Memory B cell (primary cell): Measurements from ENCODE around the gene BCAS3.

Source experiments
- ATAC-seq: fragments of 150-1000 bp; cut with Tn5 transposase; 2 replicates; pipeline ENCODE4 v1.10.0; 2021; ENCODE audit warnings: low read depth, mild to moderate bottlenecking, moderate library complexity
- DNase-seq, 2 donors: peaks; one replicate each; pipeline ENCODE4 v3.0.0; 2022; ENCODE audit warnings: low spot score in 2 of 2
- H3K27ac Mint-ChIP-seq: one replicate; pipeline ENCODE4 v1.8.0; 2022; ENCODE audit warnings: mild to moderate bottlenecking, moderate library complexity, mixed read lengths
- H3K27me3 Mint-ChIP-seq: one replicate; pipeline ENCODE4 v1.8.0; 2022; ENCODE audit warnings: mixed read lengths
- H3K36me3 Mint-ChIP-seq: one replicate; pipeline ENCODE4 v1.8.0; 2022; ENCODE audit warnings: mild to moderate bottlenecking, mixed read lengths
- H3K4me1 Mint-ChIP-seq: one replicate; pipeline ENCODE4 v1.8.0; 2022; ENCODE audit warnings: mixed read lengths
- H3K4me3 Mint-ChIP-seq: one replicate; pipeline ENCODE4 v1.8.0; 2022; ENCODE audit warnings: mild to moderate bottlenecking, moderate library complexity, mixed read lengths
- H3K9me3 Mint-ChIP-seq: one replicate; pipeline ENCODE4 v1.8.0; 2022; ENCODE audit warnings: mixed read lengths

The BCAS3 gene

DNA sequence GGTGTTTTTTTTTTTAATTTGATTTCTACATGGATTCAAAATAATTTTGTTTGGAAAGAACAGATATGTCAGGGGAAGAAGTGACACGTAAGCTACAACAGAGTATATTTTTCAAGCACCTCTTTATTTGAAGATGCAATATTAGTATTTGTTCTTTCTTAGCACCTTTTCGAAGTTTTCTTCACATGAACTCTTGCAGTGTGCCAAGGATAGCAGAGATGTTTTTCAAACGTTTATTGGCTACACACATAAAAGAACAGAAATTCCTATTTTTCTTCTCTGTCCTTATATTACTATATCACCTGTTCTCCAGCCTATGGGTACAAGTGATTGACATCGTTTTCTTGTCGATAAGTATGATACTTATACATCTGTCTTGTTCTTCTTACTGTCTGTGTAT lies 529.3 kb downstream of the BCAS3 start:
- Mint-ChIP-seq H3K4me1 (no peaks in the 10 kb centered on the region), H3K27ac (no peak overlapping the region), H3K27me3 (no peaks in the 10 kb centered on the region), H3K4me3 (no peak overlapping the region), H3K36me3 (peaks cover 4% of the 10 kb centered on the region), H3K9me3 (no peaks in the 10 kb centered on the region)
- ATAC-seq (no peak), DNase-seq (no peak)

DNA sequence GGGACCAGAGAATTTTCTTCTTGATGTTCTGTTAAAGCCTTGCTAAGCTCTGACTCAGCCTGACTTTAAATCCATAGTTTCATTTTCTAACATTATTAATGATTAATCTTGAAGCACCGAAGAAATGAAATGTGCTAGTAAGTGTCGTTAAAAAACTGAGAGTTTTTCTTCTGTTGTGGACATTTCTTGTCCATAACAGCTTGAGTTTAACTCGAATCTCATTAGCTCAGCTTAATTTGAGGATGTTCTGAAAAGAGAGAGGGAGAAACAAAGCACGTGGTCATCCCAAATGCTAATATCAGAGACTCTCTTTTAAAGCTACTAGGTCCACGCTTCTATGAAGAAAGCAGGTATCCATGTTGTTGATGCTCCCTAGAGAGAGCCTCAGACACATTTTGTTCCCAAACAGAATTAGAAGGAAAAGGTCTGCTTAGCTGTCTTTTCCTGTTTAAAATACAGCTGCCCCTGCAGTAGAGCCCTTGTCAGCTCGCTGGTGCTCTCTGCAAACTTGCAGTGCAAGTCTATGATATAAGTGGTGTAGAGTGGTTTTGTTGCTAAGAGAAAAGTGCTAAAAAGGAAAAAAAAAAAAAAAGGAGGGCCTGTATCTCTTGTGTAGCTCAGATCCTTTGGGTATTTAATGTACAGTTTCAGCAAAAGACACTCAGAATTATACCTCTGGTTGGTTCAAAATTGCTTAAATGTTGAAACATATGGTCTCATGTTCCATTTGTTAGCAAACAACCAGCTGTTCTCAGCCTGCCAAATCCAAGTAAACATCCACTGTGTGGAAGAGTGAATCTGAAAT lies 530.9 kb downstream of the BCAS3 start:
- peaks cover under 1% of the 10 kb centered on the region for H3K4me1 Mint-ChIP-seq
- no peaks in the 10 kb centered on the region for H3K9me3 Mint-ChIP-seq
- H3K27ac Mint-ChIP-seq: no peak overlapping the region
- H3K27me3 Mint-ChIP-seq: no peaks in the 10 kb centered on the region
- H3K36me3 Mint-ChIP-seq: peaks cover 4% of the 10 kb centered on the region
- ATAC-seq (no peak), DNase-seq (no peak)
- no peak overlapping the region for H3K4me3 Mint-ChIP-seq

DNA sequence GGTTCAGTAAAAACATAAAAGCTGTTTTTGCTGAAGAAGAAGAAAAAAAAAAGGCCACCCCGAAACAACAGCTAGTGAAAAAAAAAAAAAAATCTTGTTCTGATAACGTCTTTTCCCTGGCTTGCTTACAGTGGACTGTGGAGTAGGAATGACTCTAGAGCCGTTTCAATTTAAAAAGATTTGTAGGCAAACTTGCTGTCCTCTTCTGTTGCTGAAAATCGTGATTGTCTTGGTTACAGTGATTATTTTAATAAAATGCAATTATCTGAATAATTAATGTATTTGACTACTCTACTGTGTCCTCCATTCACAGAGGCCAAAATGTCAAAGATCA lies 531.4 kb downstream of the BCAS3 start:
- no peak overlapping the region for H3K4me3 Mint-ChIP-seq
- DNase-seq (no peak), ATAC-seq (no peak)
- no peaks in the 10 kb centered on the region for H3K9me3 Mint-ChIP-seq
- H3K4me1 Mint-ChIP-seq: peaks cover 3% of the 10 kb centered on the region
- peaks cover under 1% of the 10 kb centered on the region for H3K36me3 Mint-ChIP-seq
- H3K27ac Mint-ChIP-seq: no peak overlapping the region
- no peaks in the 10 kb centered on the region for H3K27me3 Mint-ChIP-seq

DNA sequence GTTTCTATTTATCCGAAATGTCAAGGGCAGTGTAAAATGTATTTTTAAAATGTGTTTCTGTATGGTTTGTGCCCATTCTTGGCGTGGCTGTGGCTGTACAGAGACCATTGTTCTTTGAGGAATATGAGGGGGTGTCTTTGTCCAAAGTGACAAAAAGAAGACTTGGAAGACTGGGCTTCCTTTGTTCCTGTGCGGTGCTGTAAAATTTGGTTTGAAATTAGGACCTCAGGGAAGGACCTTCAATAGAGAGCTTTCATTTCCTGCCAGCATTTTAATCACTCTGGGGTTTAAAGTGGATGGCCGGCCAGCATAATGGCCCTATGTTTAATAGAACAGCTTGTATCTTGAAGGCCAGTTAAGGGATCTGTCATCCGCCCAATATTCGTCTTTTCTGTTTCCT lies 531.9 kb downstream of the BCAS3 start:
- no peaks in the 10 kb centered on the region for H3K36me3 Mint-ChIP-seq

DNA sequence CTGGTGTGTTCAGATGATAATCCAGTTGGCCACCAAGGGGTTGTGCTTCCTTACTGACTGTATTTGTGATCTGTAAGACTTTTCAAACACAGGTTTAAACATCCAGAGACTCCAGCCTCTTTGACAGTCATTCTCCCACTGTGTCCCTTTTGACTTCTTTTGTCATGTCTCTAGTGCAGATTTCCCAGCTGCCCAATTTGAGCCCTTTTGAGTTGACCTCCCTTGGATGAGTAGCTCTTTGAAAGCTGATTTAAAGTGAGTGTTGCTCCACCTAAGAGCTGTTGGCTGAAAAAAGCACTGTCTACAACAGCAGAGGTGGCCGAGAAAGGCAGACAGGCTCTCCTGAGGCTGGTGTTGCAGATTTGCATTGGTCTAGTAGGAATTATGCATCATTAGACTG lies 533.6 kb downstream of the BCAS3 start:
- Mint-ChIP-seq H3K4me3 (no peak overlapping the region), H3K27ac (no peak overlapping the region), H3K27me3 (no peaks in the 10 kb centered on the region), H3K4me1 (peaks cover 3% of the 10 kb centered on the region), H3K9me3 (no peaks in the 10 kb centered on the region), H3K36me3 (no peaks in the 10 kb centered on the region)
- ATAC-seq (no peak), DNase-seq (no peak)

More for the DNA sequence above, 531.9 kb downstream of the BCAS3 start:
- Mint-ChIP-seq H3K4me1 (peaks cover 3% of the 10 kb centered on the region), H3K27me3 (no peaks in the 10 kb centered on the region), H3K4me3 (no peak overlapping the region), H3K27ac (no peak overlapping the region), H3K9me3 (no peaks in the 10 kb centered on the region)
- DNase-seq (no peak), ATAC-seq (no peak)

DNA sequence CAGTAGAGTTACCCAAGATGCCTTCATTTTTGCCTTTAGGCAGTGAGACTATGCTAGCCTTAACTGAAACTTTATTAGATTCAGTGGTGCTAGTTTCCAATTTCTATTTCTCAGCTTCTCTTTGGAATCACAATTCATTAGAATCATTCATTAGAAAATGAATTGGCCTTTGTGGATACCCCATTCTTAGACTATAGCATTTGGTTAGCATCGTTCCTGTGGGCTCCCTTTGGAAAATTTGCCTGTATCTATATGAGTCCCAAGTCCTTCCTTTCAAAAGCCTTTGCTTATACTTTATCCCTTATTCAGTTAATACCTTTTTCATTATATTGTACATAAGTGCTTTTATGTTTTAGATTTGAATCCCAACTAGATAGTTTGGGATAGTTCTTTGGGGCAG lies 535.0 kb downstream of the BCAS3 start:
- no peak for DNase-seq
- no peaks in the 10 kb centered on the region for H3K27me3 Mint-ChIP-seq
- ATAC-seq: no peak
- no peak overlapping the region for H3K27ac Mint-ChIP-seq
- H3K4me3 Mint-ChIP-seq: no peak overlapping the region
- H3K36me3 Mint-ChIP-seq: no peaks in the 10 kb centered on the region
- H3K9me3 Mint-ChIP-seq: no peaks in the 10 kb centered on the region
- peaks cover 3% of the 10 kb centered on the region for H3K4me1 Mint-ChIP-seq

DNA sequence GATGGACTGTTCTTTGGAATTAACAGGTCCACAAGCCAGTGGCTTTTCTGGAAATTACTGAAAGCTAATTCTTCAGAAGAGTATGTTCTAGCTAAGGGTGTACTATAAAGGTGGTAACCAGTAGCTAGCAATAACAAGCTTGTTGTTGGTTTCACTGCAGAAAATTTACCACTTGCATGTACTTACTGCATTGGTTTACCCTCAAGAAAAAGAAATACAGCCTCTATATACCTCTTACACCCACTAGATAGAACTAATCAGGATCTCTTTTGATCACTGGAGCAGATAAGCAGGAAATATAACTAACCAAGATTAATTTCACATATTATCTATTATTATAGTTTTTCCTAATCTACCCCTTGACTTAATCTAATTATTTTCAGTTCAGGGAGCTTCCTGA lies 537.1 kb downstream of the BCAS3 start:
- Mint-ChIP-seq H3K4me1 (peaks cover 3% of the 10 kb centered on the region), H3K27me3 (no peaks in the 10 kb centered on the region), H3K4me3 (no peak overlapping the region), H3K9me3 (no peaks in the 10 kb centered on the region), H3K27ac (no peak overlapping the region), H3K36me3 (no peaks in the 10 kb centered on the region)
- DNase-seq: no peak
- no peak for ATAC-seq

DNA sequence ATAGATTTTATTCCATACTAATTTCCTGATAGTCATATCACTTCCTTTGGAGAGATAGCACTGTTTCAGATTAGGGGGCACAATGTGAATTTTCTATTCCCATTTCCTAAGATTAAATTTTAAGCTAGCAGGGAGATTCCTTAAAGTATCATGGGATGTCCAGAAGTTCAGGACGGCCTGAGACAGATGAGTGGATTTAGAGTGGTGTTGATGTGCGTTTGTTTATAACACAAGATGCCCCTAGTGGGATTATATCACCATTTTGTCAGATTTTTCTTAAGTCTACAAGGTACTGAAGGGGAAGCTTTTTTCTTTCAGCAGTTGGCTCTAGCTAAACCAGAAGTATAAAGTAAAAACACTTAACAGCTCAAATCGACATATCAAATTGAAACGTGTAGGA lies 538.4 kb downstream of the BCAS3 start:
- H3K27ac Mint-ChIP-seq: no peak overlapping the region
- DNase-seq (no peak), ATAC-seq (no peak)
- no peaks in the 10 kb centered on the region for H3K9me3 Mint-ChIP-seq
- no peaks in the 10 kb centered on the region for H3K27me3 Mint-ChIP-seq
- H3K36me3 Mint-ChIP-seq: no peaks in the 10 kb centered on the region
- H3K4me3 Mint-ChIP-seq: no peak overlapping the region
- H3K4me1 Mint-ChIP-seq: peaks cover 7% of the 10 kb centered on the region

DNA sequence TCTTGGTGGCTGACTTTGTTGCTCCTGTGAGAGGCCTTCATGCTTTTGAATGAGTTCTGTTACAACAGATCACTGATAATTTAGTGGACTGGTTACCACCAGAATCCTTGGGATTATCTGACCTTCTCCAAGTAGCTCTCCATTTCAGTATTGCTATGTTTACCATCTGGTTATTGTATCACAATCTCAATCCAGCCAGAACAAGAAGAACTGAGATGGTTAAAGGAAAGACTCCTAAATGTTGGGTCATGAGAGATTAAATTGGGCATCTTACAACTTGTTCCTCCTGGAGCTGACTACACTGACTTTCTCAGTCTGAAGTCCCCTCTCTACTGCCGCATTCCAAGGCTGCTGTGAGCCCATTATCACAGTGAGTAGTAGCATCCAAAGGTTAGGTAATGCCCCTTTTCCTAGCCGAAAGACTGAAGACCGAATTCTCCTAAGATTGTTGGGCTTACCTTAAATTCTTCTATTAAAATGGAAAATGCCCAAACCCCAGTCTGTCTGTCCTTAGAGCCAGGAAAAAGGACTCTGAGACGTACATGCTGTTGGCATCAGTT lies 540.3 kb downstream of the BCAS3 start:
- H3K4me1 Mint-ChIP-seq: peaks cover 15% of the 10 kb centered on the region
- DNase-seq (no peak), ATAC-seq (no peak)
- no peaks in the 10 kb centered on the region for H3K36me3 Mint-ChIP-seq
- no peak overlapping the region for H3K4me3 Mint-ChIP-seq
- no peaks in the 10 kb centered on the region for H3K27me3 Mint-ChIP-seq
- H3K9me3 Mint-ChIP-seq: no peaks in the 10 kb centered on the region
- H3K27ac Mint-ChIP-seq: no peak overlapping the region

DNA sequence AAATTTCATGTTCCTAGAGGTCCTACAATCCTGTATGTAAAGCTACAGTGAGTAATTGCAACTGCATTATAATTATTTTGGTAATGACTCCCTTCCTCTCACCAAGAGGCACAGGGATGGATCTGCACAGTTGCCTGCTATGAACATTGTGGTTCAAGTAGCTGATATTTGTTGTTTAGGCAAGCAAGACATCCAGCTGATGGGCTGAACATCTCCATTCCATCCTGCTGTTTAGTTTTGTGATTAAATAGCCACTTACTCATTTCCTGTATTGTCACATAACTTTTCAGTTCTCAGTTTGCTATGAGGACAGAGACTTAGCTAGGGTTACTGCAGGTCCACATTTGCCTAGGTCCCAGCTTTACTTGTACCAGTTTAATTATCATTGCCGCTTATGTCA lies 540.8 kb downstream of the BCAS3 start:
- H3K36me3 Mint-ChIP-seq: no peaks in the 10 kb centered on the region
- H3K4me3 Mint-ChIP-seq: no peak overlapping the region
- no peak overlapping the region for H3K27ac Mint-ChIP-seq
- ATAC-seq (no peak), DNase-seq (no peak)
- no peaks in the 10 kb centered on the region for H3K9me3 Mint-ChIP-seq
- peaks cover 15% of the 10 kb centered on the region for H3K4me1 Mint-ChIP-seq
- H3K27me3 Mint-ChIP-seq: no peaks in the 10 kb centered on the region

DNA sequence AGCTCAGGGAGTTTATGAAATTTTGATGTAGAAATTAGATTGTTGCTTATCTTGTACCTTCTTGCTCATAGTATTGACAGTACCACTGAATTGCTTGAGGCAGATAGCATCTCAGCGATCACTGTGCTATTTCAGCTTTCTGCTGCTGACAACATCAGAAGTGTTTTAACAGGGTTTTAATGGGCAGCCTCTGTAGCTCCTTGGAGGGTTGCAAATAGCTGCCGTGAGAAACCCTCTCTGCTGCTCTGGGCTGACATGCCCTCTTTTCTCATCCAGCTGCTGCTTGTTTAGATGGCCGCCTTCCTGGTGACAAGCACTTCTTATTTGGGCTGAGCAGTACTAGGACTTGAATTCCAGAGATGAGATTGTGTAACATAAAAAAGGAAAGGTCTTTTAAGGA lies 541.8 kb downstream of the BCAS3 start:
- no peak for ATAC-seq
- Mint-ChIP-seq H3K27me3 (no peaks in the 10 kb centered on the region), H3K36me3 (peaks cover 2% of the 10 kb centered on the region), H3K9me3 (no peaks in the 10 kb centered on the region), H3K4me1 (peaks cover 12% of the 10 kb centered on the region), H3K27ac (no peak overlapping the region), H3K4me3 (no peak overlapping the region)
- DNase-seq: no peak

DNA sequence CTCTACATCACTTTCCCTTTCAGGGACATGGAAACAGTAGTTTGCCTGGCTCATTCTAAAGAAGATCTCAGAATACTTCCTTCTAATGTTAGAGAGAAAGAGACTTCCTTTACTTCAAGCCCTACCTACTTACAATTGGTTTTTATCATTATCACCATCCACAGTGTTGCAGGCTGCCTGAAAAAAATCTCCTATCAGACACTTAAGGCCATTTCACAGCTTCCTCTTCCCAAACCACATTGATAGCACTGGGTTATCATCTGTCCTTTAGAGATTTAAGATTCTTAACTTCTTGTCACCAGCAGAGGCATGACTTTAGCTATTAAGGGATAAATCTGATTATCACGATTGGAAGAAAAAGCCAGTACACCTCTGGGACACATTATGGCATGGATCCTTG lies 543.5 kb downstream of the BCAS3 start:
- DNase-seq: no peak
- H3K4me1 Mint-ChIP-seq: peaks cover 12% of the 10 kb centered on the region
- H3K27ac Mint-ChIP-seq: no peak overlapping the region
- peaks cover 2% of the 10 kb centered on the region for H3K36me3 Mint-ChIP-seq
- no peaks in the 10 kb centered on the region for H3K27me3 Mint-ChIP-seq
- ATAC-seq: no peak
- H3K4me3 Mint-ChIP-seq: no peak overlapping the region
- no peaks in the 10 kb centered on the region for H3K9me3 Mint-ChIP-seq

DNA sequence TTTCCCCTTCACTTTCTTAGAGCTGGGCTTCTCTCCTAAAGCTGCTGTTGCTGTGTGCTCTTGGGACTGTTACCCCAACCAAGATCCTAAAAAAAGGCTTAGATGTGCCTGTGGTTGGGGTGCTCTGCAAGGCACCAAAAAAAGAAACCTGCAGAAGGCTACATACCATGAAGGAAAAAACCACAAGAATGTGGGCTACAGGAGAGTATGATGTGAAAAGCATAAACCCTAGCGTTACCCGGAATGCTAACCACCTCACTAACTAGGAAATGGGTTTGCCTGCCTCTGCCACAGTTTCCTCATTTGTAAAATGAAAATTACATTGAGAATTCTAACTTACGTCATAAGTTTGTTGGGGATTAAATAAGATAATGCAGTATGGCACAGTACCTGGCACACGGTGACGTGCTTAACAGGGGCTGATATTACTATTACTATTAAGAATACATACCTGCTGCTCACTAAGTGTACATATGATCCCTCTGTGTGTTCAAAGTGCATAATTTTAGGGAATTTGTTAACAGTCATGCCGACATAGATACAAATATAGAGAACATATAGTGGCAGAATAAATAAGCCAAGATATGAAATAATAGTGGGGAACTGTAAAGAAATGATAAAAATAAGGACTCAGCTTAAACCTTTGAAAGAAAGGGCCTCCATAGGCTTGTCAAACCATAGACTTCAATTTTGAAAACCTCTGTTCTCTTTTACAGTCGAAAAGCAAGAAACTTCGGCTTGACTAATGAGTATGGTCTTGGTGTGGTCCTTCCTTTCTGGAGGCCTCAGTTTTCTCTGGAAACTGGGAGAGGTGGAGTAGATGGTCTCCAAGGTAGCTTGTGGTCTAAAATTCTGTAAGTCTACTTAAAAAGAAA lies 544.2 kb downstream of the BCAS3 start:
- Mint-ChIP-seq H3K4me1 (peaks cover 12% of the 10 kb centered on the region), H3K4me3 (no peak overlapping the region), H3K27me3 (no peaks in the 10 kb centered on the region), H3K36me3 (peaks cover 2% of the 10 kb centered on the region), H3K9me3 (no peaks in the 10 kb centered on the region), H3K27ac (no peak overlapping the region)
- peak; percentile 46 for ATAC-seq
- no peak for DNase-seq

DNA sequence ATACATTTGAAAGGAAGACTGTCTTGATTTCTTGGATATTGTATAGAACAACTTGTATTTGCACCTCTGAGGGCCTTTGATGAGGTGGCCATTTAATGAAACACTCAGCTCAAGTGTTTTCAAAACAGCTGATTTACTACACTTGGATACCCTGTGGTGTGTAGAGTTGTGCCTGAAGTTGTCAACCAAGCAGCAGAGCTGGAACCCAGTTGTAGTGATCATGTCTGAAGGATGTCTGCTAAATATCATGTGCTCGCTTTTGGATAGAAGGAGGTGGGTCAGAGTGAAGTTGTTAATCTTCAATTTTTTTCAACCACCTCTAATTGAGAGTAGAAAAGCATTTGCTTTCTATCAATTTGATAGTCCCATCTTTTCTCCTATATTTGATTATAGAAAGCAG lies 546.1 kb downstream of the BCAS3 start:
- H3K4me3 Mint-ChIP-seq: no peak overlapping the region
- H3K27me3 Mint-ChIP-seq: no peaks in the 10 kb centered on the region
- peaks cover 12% of the 10 kb centered on the region for H3K4me1 Mint-ChIP-seq
- DNase-seq: no peak
- peaks cover 3% of the 10 kb centered on the region for H3K36me3 Mint-ChIP-seq
- no peak for ATAC-seq
- no peaks in the 10 kb centered on the region for H3K9me3 Mint-ChIP-seq
- no peak overlapping the region for H3K27ac Mint-ChIP-seq
